HG03159 (cell line): Measurements from ENCODE around the gene SNED1.

Experiments
- ATAC-seq: cut with Tn5 transposase; IDR thresholded peaks from one replicate; pipeline ENCODE4 v1.9.1; 2021; ENCODE audit warnings: mild to moderate bottlenecking, moderate library complexity; ENCODE audit not compliant: unreplicated experiment

The SNED1 gene

GRCh38 chr2:240959941-240960308 lies 38.5 kb upstream of the SNED1 start:
- ATAC-seq, result no peak

GRCh38 chr2:240960309-240960970 lies 38.0 kb upstream of the SNED1 start:
- no peak for ATAC-seq

- ATAC-seq, result no peak
Observed at GRCh38 chr2:240960971-240961876, 37.2 kb upstream of the SNED1 start.

- no peak for ATAC-seq
Observed at GRCh38 chr2:240961910-240962299, 36.5 kb upstream of the SNED1 start.

- ATAC-seq, result no peak
Observed at GRCh38 chr2:240962300-240963064, 35.9 kb upstream of the SNED1 start.

- ATAC-seq, result no peak
Observed at GRCh38 chr2:240963065-240963867, 35.2 kb upstream of the SNED1 start.

- ATAC-seq, result no peak
Observed at GRCh38 chr2:240963868-240964703, 34.3 kb upstream of the SNED1 start.

GRCh38 chr2:240964704-240965295 lies 33.6 kb upstream of the SNED1 start:
- no peak for ATAC-seq

- ATAC-seq, result no peak
Observed at GRCh38 chr2:240965296-240965904, 33.0 kb upstream of the SNED1 start.

- no peak for ATAC-seq
Observed at GRCh38 chr2:240965905-240966456, 32.4 kb upstream of the SNED1 start.

GRCh38 chr2:240966457-240966905 lies 31.9 kb upstream of the SNED1 start:
- ATAC-seq, result no peak

- no peak for ATAC-seq
Observed at GRCh38 chr2:240966906-240967680, 31.3 kb upstream of the SNED1 start.

GRCh38 chr2:240967681-240968621 lies 30.5 kb upstream of the SNED1 start:
- ATAC-seq, result no peak

GRCh38 chr2:240968731-240969624 lies 29.4 kb upstream of the SNED1 start:
- ATAC-seq, result no peak

GRCh38 chr2:240970104-240970503 lies 28.3 kb upstream of the SNED1 start:
- no peak for ATAC-seq

GRCh38 chr2:240970816-240971215 lies 27.6 kb upstream of the SNED1 start:
- ATAC-seq, result no peak
